Coronary artery (tissue), 2 donors: ENCODE data around the gene PCGF6.

ENCODE experiments used
- DNase-seq: peaks from one replicate; pipeline ENCODE4 v3.0.0-alpha.2; 2017; ENCODE audit warnings: low spot score
- H3K27ac ChIP-seq, 2 donors: fragments of 200-600 bp; sonication (generic); one replicate each; pipeline ENCODE4 v1.5.1; 2016 to 2019
- H3K4me3 ChIP-seq: fragments of 200-600 bp; sonication (generic); 2 replicates; pipeline ENCODE4 v1.5.1; 2016; ENCODE audit warnings: mild to moderate bottlenecking, moderate library complexity
- CTCF ChIP-seq: fragments of 200-600 bp; sonication (generic); IDR thresholded peaks from one replicate; pipeline ENCODE4 v1.5.1; 2019; ENCODE audit warnings: antibody characterized with exemption

Gene PCGF6

GRCh38 chr10:103281753-103282152 is 69.2 kb downstream of the PCGF6 start:
- DNase-seq, result no peak
- no peak overlapping the region for H3K27ac ChIP-seq
- TF ChIP-seq CTCF, result no peak
- H3K4me3 ChIP-seq, result no peak overlapping the region

GRCh38 chr10:103280506-103280905 is 70.4 kb downstream of the PCGF6 start:
- Histone ChIP-seq H3K27ac (no peak overlapping the region), H3K4me3 (no peak overlapping the region)
- TF ChIP-seq CTCF, result no peak
- DNase-seq, result no peak

GRCh38 chr10:103280031-103280430 is 70.9 kb downstream of the PCGF6 start:
- no peak for DNase-seq
- TF ChIP-seq CTCF, result no peak
- no peak overlapping the region for H3K27ac ChIP-seq
- H3K4me3 ChIP-seq, result no peak overlapping the region

GRCh38 chr10:103278862-103279298 is 72.1 kb downstream of the PCGF6 start:
- DNase-seq, result no peak
- no peak overlapping the region for H3K4me3 ChIP-seq
- no peak for TF ChIP-seq CTCF
- H3K27ac ChIP-seq, result no peak overlapping the region

- Histone ChIP-seq H3K27ac (no peak overlapping the region), H3K4me3 (no peak overlapping the region)
- TF ChIP-seq CTCF, result no peak
- DNase-seq, result no peak
Measured at GRCh38 chr10:103278537-103278823, 72.5 kb downstream of the PCGF6 start.

- no peak for DNase-seq
- H3K27ac ChIP-seq, result no peak overlapping the region
- TF ChIP-seq CTCF, result no peak
- H3K4me3 ChIP-seq, result peak overlapping the region; percentile 58
Measured at GRCh38 chr10:103277713-103278536, 73.0 kb downstream of the PCGF6 start.

GRCh38 chr10:103276896-103277712 is 73.8 kb downstream of the PCGF6 start, which contains the start of gene INA:
Gene INA (plus strand): TSS chr10:103277138. CDS start chr10:103277212, 74 bp downstream.
- Histone ChIP-seq H3K4me3 (peak within 1 kb of the TSS; percentile 58), H3K27ac (no peak within 1 kb of the TSS)
- DNase-seq, result no peak
- no peak for TF ChIP-seq CTCF
